ENCODE data around the gene DAAM1. TPM values are rescaled to one million over a fixed set of nuclear protein-coding genes. Genes with fewer than 3 reads are reported as not detected.

The DAAM1 gene
- total RNA-seq, 1 donor: 19.5 TPM

- TF ChIP-seq CTCF (IDR thresholded peaks at IDR 0.05; ENCODE audit: extremely low read depth, low read depth, low read length): no peak
- H3K4me3 ChIP-seq (ENCODE audit: insufficient read depth, low read length): no peak overlapping the region
- H3K9me3 ChIP-seq (ENCODE audit: low read depth, low read length): no peaks in the 10 kb centered on the region
- H3K27ac ChIP-seq (ENCODE audit: low read depth, low read length): no peak overlapping the region
- no peak overlapping the region for H2AFZ ChIP-seq (ENCODE audit: low read length)
- no peak for DNase-seq (ENCODE audit: insufficient read length, low spot score, missing footprints)
- H3K4me1 ChIP-seq (ENCODE audit: insufficient read depth, low read length): peaks cover 38% of the 10 kb centered on the region
- H4K20me1 ChIP-seq (ENCODE audit: insufficient read depth, low read length): no peaks in the 10 kb centered on the region
- H3K36me3 ChIP-seq (ENCODE audit: insufficient read depth, low read length): no peaks in the 10 kb centered on the region
- no peaks in the 10 kb centered on the region for H3K79me2 ChIP-seq (ENCODE audit: insufficient read depth, low read length)
- H3K4me2 ChIP-seq (ENCODE audit: insufficient read depth, low read length): no peak overlapping the region
- H3K27me3 ChIP-seq (ENCODE audit: insufficient read depth, low read length): no peaks in the 10 kb centered on the region
Measured at GRCh38 chr14:59309291-59309900, 120.9 kb downstream of the DAAM1 start.

DNA sequence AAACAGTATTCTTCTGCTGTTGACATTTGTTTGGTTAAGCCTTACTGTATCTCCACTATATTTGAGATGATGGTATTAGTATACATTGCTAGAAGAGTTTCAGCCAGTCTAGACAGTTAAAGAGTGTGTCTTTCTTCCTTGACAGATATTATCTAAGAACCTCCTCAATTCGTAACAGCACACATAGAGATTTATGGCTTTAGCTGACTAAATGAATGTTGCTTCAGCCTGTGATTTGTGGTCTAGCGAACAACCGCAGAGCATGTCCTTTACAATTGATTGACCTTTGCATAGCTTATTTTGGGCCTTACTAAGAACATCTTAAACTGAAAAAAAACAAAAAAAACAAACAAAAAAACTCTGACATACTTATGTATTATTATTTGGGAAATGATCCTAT, 122.2 kb downstream of the DAAM1 start:
- H3K4me2 ChIP-seq (ENCODE audit: insufficient read depth, low read length): no peak overlapping the region
- H3K27ac ChIP-seq (ENCODE audit: low read depth, low read length): no peak overlapping the region
- no peak for DNase-seq (ENCODE audit: insufficient read length, low spot score, missing footprints)
- H2AFZ ChIP-seq (ENCODE audit: low read length): no peak overlapping the region
- peaks cover 29% of the 10 kb centered on the region for H3K4me1 ChIP-seq (ENCODE audit: insufficient read depth, low read length)
- H3K27me3 ChIP-seq (ENCODE audit: insufficient read depth, low read length): no peaks in the 10 kb centered on the region
- no peak for TF ChIP-seq CTCF (IDR thresholded peaks at IDR 0.05; ENCODE audit: extremely low read depth, low read depth, low read length)
- H3K36me3 ChIP-seq (ENCODE audit: insufficient read depth, low read length): no peaks in the 10 kb centered on the region
- H3K4me3 ChIP-seq (ENCODE audit: insufficient read depth, low read length): no peak overlapping the region
- H3K9me3 ChIP-seq (ENCODE audit: low read depth, low read length): no peaks in the 10 kb centered on the region
- no peaks in the 10 kb centered on the region for H4K20me1 ChIP-seq (ENCODE audit: insufficient read depth, low read length)
- H3K79me2 ChIP-seq (ENCODE audit: insufficient read depth, low read length): no peaks in the 10 kb centered on the region

GRCh38 chr14:59311723-59312122, 123.3 kb downstream of the DAAM1 start:
- no peak overlapping the region for H2AFZ ChIP-seq (ENCODE audit: low read length)
- H3K4me1 ChIP-seq (ENCODE audit: insufficient read depth, low read length): peaks cover 20% of the 10 kb centered on the region
- TF ChIP-seq CTCF (IDR thresholded peaks at IDR 0.05; ENCODE audit: extremely low read depth, low read depth, low read length): no peak
- H3K4me2 ChIP-seq (ENCODE audit: insufficient read depth, low read length): no peak overlapping the region
- H3K79me2 ChIP-seq (ENCODE audit: insufficient read depth, low read length): no peaks in the 10 kb centered on the region
- H3K36me3 ChIP-seq (ENCODE audit: insufficient read depth, low read length): no peaks in the 10 kb centered on the region
- no peak for DNase-seq (ENCODE audit: insufficient read length, low spot score, missing footprints)
- H3K9me3 ChIP-seq (ENCODE audit: low read depth, low read length): no peaks in the 10 kb centered on the region
- no peak overlapping the region for H3K4me3 ChIP-seq (ENCODE audit: insufficient read depth, low read length)
- H4K20me1 ChIP-seq (ENCODE audit: insufficient read depth, low read length): no peaks in the 10 kb centered on the region
- no peak overlapping the region for H3K27ac ChIP-seq (ENCODE audit: low read depth, low read length)
- H3K27me3 ChIP-seq (ENCODE audit: insufficient read depth, low read length): no peaks in the 10 kb centered on the region

GRCh38 chr14:59313144-59313651, 124.7 kb downstream of the DAAM1 start:
- H3K27ac ChIP-seq (ENCODE audit: low read depth, low read length): no peak overlapping the region
- H3K27me3 ChIP-seq (ENCODE audit: insufficient read depth, low read length): no peaks in the 10 kb centered on the region
- DNase-seq (ENCODE audit: insufficient read length, low spot score, missing footprints): no peak
- H3K4me2 ChIP-seq (ENCODE audit: insufficient read depth, low read length): no peak overlapping the region
- no peak overlapping the region for H2AFZ ChIP-seq (ENCODE audit: low read length)
- no peaks in the 10 kb centered on the region for H3K79me2 ChIP-seq (ENCODE audit: insufficient read depth, low read length)
- no peak overlapping the region for H3K4me3 ChIP-seq (ENCODE audit: insufficient read depth, low read length)
- no peak for TF ChIP-seq CTCF (IDR thresholded peaks at IDR 0.05; ENCODE audit: extremely low read depth, low read depth, low read length)
- no peaks in the 10 kb centered on the region for H3K9me3 ChIP-seq (ENCODE audit: low read depth, low read length)
- H3K36me3 ChIP-seq (ENCODE audit: insufficient read depth, low read length): no peaks in the 10 kb centered on the region
- H4K20me1 ChIP-seq (ENCODE audit: insufficient read depth, low read length): no peaks in the 10 kb centered on the region
- H3K4me1 ChIP-seq (ENCODE audit: insufficient read depth, low read length): peaks cover 15% of the 10 kb centered on the region

Data from osteoblast (primary cell).